ENCODE measurements around the gene ZNF275.
"Not testable (repeated sequence)": the region's sequence is repeated elsewhere in the genome, so short reads cannot be mapped to it uniquely, and the experiment has no call there.

Gene ZNF275

DNA sequence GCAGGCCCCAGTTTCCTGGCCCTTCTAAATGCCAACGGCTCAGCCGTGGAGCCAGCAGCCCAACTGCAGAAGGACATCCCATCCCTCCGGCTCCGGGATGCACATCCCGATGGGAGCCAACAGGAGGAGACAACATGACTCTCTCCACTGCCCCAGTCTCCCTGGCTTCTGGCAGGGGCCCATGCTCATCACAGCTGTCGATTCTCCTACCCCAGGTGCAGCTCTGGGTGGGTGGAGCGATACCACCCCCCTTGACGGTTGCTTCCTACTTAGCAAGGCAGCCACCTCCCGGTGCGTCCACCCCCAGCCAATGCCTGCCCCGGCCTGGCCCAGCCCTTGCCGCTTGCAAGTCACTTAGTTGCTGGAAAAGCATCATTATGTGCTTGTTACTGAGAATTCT, 19.5 kb downstream of the ZNF275 start:
- in situ Hi-C loops (cut with MboI; ENCODE audit: low sequenced_read_pairs): no loop called here

GRCh38 chrX:153357877-153358276, 23.9 kb downstream of the ZNF275 start:
- in situ Hi-C loops (cut with MboI; ENCODE audit: low sequenced_read_pairs): no loop called here

DNA sequence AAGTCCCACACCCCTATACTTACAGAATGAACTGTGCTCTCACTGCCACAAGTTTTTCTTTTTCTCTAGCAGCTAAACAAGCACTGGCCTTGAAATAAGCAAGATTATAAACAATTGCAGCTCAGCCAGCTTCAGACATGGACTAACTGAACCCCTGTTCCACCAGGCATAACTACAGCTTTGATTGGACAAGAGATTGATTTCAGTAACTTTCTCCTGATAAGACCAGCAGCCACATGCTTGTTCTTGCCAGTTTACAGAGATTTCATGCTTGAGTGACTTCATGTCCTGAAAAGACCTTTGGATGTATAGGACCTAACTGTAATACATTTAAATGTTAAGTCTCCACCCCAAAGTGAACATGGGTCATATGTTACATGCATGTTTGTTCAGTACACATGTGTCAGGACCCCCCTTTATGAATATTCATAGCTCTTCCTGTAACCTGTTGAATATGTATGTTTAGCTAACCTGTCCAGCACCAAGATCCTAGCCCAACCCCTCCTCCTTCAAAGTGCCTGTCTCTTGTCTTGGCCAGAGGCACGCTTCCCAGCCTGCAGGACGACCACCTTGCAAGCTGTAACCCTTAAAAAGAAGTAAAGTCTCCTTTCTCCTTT, 27.9 kb downstream of the ZNF275 start:
- in situ Hi-C loops (cut with MboI; ENCODE audit: low sequenced_read_pairs): no loop called here

- in situ Hi-C loops (cut with MboI; ENCODE audit: low sequenced_read_pairs): no loop called here
These were observed 31.7 kb downstream of the ZNF275 start for GRCh38 chrX:153365670-153366069.

- in situ Hi-C loops (cut with MboI; ENCODE audit: low sequenced_read_pairs): no loop called here
These were observed 32.2 kb downstream of the ZNF275 start for GRCh38 chrX:153366119-153366518.

GRCh38 chrX:153366878-153367538, 33.1 kb downstream of the ZNF275 start:
- in situ Hi-C loops (cut with MboI; ENCODE audit: low sequenced_read_pairs): no loop called here

- in situ Hi-C loops (cut with MboI; ENCODE audit: low sequenced_read_pairs): no loop called here
These were observed 36.5 kb downstream of the ZNF275 start for GRCh38 chrX:153370293-153371055.

GRCh38 chrX:153371256-153371655, 37.3 kb downstream of the ZNF275 start:
- in situ Hi-C loops (cut with MboI; ENCODE audit: low sequenced_read_pairs): no loop called here

DNA sequence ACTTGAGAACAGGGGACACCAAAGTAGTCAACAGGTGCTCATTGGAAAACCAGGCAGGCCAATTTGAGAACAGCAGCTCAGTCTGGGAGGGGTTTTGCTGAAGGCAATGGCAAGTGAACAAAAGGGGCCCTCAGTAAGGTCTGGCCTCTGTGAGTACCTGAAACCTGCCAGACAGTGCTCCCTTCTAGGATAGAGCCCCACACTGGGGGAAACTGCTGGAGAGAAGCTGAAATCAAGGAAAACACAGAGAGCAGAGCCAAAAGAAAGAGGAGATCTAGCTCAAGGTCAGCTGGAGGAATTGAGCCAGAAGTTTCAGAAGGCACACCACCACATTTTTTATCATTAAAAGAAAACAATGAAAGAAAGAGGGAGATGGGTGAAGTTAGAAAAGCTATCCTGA, 39.0 kb downstream of the ZNF275 start:
- in situ Hi-C loops (cut with MboI; ENCODE audit: low sequenced_read_pairs): no loop called here

DNA sequence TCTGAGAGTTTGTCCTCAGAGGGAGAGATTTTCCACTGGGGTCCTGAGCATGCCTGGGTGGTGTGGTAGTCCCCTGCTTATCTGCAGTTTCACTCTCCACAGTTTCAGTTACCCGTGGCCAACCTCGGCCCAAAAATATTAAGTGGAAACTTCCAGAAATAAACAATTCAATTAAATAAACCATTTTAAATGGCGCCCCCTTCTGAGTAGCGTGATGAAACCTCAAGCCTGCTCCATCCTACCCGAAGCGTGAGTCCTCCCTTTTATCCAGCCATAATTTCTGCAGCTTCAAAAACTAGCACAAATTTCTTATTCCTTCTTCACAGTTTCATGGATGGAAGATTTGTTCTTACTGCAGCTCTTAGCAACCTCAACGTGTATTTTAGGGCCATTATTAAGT, 40.5 kb downstream of the ZNF275 start:
- in situ Hi-C loops (cut with MboI; ENCODE audit: low sequenced_read_pairs): no loop called here

DNA sequence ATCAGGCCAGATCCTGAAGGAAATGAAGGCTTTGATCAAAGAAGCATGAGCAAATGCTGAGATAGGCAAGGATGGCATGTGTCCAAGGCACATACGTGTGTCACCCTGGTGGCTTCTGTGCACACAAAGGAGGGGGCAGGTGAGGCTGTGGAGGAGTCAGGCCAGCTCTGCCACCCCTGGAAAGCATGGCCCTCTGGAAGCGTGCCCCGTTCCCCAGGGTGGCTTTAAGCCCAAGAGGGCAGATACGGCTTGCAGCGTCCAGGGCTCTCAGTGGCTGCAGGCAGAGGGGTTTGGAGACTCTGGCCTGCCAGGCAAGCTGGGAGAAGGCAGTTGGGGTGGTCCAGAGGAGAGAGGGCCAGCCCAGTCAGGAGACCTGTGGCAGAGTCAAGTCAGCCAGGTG, 41.6 kb downstream of the ZNF275 start:
- in situ Hi-C loops (cut with MboI; ENCODE audit: low sequenced_read_pairs): no loop called here

DNA sequence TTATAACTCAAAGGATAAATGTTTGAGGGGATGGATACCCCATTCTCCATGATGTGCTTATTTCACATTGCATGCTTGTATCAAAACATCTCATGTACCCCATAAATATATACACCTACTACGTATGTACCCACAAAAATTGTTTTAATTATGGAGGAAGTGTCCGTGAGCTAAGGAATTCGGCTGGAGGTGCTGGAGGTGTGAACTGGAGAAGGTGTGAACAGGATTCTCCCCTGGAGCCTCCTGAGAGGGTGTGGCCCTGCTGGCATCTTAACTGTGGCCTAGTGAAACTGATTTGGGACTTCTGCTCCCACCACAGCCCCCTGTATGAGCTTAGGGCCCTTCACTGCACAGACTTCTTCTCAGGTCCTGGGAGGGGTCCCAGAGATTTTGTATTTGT, 43.8 kb downstream of the ZNF275 start:
- in situ Hi-C loops (cut with MboI; ENCODE audit: low sequenced_read_pairs): no loop called here

GRCh38 chrX:153378607-153379006, 44.7 kb downstream of the ZNF275 start:
- in situ Hi-C loops (cut with MboI; ENCODE audit: low sequenced_read_pairs): no loop called here

DNA sequence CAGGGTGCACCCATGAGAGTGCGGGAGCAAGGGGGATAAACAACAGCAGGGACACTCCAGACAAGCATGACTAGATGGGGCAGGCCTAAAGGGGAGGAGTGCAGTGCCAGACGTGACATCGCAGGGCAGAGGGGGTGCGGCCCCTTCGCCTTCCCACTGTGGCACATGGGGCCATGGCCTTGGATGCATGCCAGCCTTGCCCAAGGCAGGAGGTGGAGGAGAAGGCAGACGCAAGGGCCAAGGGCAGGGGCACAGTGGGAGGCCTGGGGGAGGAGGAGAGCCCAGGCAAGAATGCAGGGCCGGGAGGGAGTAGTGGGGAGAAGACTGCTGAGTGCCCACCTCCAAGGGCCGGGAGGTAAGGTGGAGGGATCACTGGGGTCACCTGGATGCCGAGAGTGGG, 45.6 kb downstream of the ZNF275 start:
- in situ Hi-C loops (cut with MboI; ENCODE audit: low sequenced_read_pairs): no loop called here

GRCh38 chrX:153379971-153380581, 46.1 kb downstream of the ZNF275 start:
- in situ Hi-C loops (cut with MboI; ENCODE audit: low sequenced_read_pairs): no loop called here

DNA sequence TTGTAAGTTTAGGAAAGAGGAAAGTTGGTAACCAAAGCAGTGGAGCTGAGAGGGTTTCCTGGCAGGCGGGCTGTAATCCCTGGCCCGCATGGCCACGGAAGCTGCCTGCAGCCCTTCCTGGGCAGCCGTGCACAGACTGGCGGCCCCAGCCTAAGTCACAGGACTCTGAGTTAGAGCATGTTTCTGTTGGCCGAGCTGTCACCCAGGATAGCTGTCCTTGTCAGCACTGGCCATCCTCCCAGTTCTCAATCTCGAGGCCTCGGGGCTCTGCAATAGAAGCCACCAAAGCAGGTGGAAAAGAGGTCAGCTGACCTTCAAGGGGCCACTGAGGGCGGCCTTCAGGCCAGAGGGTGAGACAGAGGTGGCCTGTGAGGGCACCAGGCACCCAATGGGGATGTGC, 46.7 kb downstream of the ZNF275 start:
- in situ Hi-C loops (cut with MboI; ENCODE audit: low sequenced_read_pairs): no loop called here

DNA sequence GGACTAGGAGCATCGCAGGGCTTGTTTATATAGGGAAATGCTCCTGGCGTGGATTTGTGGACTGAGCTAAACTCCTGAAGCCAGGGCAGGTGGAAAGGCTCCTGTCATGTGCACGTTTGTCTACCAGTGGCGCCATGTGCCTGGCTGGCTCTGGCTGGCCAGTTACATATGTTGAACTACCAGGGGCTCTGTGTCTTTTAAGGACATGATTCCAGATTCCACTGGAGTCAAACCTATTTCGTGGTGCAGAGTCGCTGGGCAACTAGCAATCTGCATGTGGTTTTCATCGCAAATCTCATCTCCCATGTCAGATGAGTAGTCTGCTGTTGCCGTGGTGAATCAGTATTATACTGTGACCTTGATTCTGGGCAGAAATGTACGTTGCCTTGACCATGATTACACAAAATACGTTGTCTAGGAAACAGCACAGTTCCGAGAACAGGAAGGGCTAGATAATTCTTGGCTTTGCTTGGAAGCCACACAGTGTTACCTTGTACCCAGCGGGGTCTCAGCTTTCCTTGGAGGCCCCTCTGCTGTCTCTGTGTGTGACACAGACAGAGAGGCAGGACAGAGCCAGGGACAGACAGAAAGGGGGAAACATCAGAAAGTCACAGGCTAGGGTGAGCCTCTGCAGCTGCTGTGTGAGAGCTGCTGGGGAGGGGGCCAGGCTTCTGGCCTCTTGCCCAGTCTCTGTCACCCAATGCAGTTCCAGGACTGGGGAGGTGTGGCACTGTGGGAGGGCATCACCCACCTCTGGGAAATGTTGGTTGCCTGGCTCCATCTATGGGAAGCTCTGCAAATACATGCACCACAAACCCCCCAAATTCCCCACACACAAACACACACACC, 48.0 kb downstream of the ZNF275 start:
- in situ Hi-C loops (cut with MboI; ENCODE audit: low sequenced_read_pairs): no loop called here

DNA sequence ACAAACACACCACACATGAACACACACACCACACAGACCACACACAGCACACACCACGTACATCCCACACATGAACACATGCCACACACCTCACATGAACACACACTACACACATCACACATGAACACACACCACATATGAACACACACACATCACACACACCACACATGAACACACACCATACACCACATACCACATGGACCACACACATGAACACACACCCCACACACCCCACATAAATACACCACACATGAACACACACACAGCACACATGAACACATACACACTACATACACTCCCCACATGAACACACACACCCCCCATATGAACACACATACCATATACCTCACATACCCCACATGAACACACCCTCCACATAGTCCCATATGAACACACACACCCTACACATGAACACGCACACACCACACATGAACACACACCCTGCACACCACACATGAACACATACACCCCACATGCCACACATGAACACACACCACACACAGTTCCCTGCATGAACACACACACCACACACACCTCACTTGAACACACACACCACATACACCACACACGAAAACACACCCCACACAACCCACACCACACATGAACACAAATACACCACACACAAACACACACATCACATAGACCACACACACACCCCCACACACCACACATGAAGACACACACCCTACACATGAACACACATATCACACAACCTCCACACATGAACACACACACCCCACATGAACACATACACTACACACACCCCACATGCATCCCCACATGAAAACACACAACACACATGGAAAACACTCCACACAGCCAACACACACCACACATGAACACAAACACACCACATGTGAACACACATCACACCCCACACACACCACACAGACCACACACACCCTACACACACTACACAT, 48.9 kb downstream of the ZNF275 start:
- in situ Hi-C loops (cut with MboI; ENCODE audit: low sequenced_read_pairs): no loop called here

- in situ Hi-C loops (cut with MboI; ENCODE audit: low sequenced_read_pairs): no loop called here
These were observed 50.4 kb downstream of the ZNF275 start for GRCh38 chrX:153384390-153384789.

DNA sequence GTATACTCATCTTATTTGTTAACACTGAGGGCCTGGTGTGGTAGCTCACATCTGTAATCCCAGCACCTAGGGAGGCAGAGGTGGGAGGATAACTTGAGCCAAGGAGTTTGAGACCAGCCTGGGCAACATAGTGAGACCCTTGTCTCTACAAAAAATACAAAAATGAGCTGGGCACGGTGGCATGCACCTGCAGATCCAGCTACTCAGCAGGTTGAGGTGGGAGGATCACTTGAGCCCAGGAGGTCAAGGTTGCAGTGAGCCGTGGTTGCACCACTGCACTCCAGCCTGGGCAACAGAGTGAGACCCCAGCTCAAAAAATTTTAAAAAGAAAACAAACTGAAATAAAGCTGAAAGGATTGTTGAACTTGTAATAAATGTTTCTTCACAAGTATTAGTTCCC, 51.0 kb downstream of the ZNF275 start:
- in situ Hi-C loops (cut with MboI; ENCODE audit: low sequenced_read_pairs): not testable (repeated sequence)
